ENCODE data around the gene TPCN2.

- TF ChIP-seq, protein P1, sequence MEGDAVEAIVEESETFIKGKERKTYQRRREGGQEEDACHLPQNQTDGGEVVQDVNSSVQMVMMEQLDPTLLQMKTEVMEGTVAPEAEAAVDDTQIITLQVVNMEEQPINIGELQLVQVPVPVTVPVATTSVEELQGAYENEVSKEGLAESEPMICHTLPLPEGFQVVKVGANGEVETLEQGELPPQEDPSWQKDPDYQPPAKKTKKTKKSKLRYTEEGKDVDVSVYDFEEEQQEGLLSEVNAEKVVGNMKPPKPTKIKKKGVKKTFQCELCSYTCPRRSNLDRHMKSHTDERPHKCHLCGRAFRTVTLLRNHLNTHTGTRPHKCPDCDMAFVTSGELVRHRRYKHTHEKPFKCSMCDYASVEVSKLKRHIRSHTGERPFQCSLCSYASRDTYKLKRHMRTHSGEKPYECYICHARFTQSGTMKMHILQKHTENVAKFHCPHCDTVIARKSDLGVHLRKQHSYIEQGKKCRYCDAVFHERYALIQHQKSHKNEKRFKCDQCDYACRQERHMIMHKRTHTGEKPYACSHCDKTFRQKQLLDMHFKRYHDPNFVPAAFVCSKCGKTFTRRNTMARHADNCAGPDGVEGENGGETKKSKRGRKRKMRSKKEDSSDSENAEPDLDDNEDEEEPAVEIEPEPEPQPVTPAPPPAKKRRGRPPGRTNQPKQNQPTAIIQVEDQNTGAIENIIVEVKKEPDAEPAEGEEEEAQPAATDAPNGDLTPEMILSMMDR (conservative IDR thresholded peaks at IDR 0.05 in 1 of 2, IDR thresholded peaks at IDR 0.05 in 1 of 2; ENCODE audit: extremely low read depth in 1 of 2, insufficient read depth in 1 of 2, low read depth in 1 of 2, low read length in 2 of 2) = no peak
- TF ChIP-seq EZH2 (IDR thresholded peaks at IDR 0.05; ENCODE audit: borderline replicate concordance, low read length) = no peak
Observed at GRCh38 chr11:69002110-69002569, 46.6 kb upstream of the TPCN2 start.
